ENCODE measurements around the gene ANKRD23. TPM values are rescaled to one million over a fixed set of nuclear protein-coding genes. Genes with fewer than 3 reads are reported as not detected.

Gene ANKRD23
- total and polyA plus RNA-seq, 2 of the 13 experiments (the other 11 are each of a cell fraction or from before 2014, with no cell fraction given): 1.5 to 1.6 TPM

DNA sequence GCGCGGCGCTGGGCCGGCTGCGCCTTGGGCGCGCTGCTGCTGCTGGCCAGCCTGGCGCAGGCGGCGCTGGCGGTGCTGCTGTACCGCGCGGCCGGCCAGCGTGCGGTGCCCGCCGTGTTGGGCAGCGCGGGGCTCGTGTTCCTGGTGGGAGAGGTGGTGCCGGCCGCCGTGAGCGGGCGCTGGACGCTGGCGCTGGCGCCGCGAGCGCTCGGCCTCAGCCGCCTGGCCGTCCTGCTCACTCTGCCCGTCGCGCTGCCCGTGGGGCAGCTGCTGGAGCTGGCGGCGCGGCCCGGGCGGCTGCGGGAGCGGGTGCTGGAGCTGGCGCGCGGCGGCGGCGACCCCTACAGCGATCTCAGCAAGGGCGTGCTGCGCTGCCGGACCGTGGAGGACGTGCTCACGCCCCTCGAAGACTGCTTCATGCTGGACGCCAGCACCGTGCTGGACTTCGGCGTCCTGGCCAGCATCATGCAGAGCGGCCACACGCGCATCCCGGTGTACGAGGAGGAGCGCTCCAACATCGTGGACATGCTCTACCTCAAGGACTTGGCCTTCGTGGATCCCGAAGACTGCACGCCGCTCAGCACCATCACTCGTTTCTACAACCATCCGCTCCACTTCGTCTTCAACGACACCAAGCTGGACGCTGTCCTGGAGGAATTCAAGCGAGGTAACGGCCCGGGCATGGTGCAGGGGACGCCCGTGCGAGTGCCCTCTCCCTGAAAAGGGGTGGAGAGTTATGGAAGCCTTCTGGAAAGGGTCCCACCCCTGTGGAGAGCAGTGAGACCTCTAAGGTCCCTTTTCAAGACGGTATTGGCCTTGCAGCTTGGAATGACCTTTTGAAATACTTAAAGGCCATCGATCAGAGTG is 26.8 kb downstream of the ANKRD23 start (continued):
- TF ChIP-seq BCL6 (CRISPR knock-in tag; IDR thresholded peaks at IDR 0.05) (0 out of 2 replicates have a peak, but pooled peaks have one; percentile 15), ZNF329 (CRISPR knock-in tag; IDR thresholded peaks at IDR 0.05; ENCODE audit: low read depth) (no peak), GTF3A (CRISPR knock-in tag; conservative IDR thresholded peaks at IDR 0.05) (no peak), FOXC1 (CRISPR knock-in tag; IDR thresholded peaks at IDR 0.05; ENCODE audit: borderline replicate concordance) (no peak), DMAP1 (CRISPR knock-in tag; IDR thresholded peaks at IDR 0.05) (peak; percentile 40; the same call in 1 of the 2 replicates), ZNF674 (CRISPR knock-in tag; IDR thresholded peaks at IDR 0.05; ENCODE audit: low read depth) (peak; percentile 47; the same call in 1 of the 2 replicates), HOXA5 (CRISPR knock-in tag; IDR thresholded peaks at IDR 0.05) (no peak), ZNF879 (CRISPR knock-in tag; IDR thresholded peaks at IDR 0.05) (no peak), ZNF619 (CRISPR knock-in tag; IDR thresholded peaks at IDR 0.05) (no peak), NRL (CRISPR knock-in tag; IDR thresholded peaks at IDR 0.05; ENCODE audit: borderline replicate concordance) (no peak), JDP2 (CRISPR knock-in tag; IDR thresholded peaks at IDR 0.05; ENCODE audit: borderline replicate concordance) (no peak), U2AF2 (IDR thresholded peaks at IDR 0.05; ENCODE audit: low read depth, low read length) (no peak), MZF1 (CRISPR knock-in tag; IDR thresholded peaks at IDR 0.05; ENCODE audit: borderline replicate concordance) (no peak)
- TF ChIP-seq, protein P1, sequence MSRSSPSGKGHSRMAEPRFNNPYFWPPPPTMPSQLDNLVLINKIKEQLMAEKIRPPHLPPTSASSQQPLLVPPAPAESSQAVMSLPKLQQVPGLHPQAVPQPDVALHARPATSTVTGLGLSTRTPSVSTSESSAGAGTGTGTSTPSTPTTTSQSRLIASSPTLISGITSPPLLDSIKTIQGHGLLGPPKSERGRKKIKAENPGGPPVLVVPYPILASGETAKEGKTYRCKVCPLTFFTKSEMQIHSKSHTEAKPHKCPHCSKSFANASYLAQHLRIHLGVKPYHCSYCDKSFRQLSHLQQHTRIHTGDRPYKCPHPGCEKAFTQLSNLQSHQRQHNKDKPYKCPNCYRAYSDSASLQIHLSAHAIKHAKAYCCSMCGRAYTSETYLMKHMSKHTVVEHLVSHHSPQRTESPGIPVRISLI (CRISPR knock-in tag; IDR thresholded peaks at IDR 0.05; ENCODE audit: borderline replicate concordance): no peak
- TF ChIP-seq, protein P2, sequence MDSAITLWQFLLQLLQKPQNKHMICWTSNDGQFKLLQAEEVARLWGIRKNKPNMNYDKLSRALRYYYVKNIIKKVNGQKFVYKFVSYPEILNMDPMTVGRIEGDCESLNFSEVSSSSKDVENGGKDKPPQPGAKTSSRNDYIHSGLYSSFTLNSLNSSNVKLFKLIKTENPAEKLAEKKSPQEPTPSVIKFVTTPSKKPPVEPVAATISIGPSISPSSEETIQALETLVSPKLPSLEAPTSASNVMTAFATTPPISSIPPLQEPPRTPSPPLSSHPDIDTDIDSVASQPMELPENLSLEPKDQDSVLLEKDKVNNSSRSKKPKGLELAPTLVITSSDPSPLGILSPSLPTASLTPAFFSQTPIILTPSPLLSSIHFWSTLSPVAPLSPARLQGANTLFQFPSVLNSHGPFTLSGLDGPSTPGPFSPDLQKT (CRISPR knock-in tag; IDR thresholded peaks at IDR 0.05; ENCODE audit: borderline replicate concordance): no peak
- TF ChIP-seq, protein P3, sequence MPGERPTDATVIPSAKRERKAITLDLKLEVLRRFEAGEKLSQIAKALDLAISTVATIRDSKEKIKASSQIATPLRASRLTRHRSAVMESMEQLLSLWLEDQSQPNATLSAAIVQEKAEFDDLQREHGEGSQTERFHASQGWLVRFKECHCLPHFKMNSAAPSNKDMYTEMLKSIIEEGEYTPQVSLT (CRISPR knock-in tag; IDR thresholded peaks at IDR 0.05; ENCODE audit: borderline replicate concordance, low read depth): no peak
- TF ChIP-seq, protein P4, sequence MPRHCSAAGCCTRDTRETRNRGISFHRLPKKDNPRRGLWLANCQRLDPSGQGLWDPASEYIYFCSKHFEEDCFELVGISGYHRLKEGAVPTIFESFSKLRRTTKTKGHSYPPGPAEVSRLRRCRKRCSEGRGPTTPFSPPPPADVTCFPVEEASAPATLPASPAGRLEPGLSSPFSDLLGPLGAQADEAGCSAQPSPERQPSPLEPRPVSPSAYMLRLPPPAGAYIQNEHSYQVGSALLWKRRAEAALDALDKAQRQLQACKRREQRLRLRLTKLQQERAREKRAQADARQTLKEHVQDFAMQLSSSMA (CRISPR knock-in tag; IDR thresholded peaks at IDR 0.05): no peak
- TF ChIP-seq, protein P5, sequence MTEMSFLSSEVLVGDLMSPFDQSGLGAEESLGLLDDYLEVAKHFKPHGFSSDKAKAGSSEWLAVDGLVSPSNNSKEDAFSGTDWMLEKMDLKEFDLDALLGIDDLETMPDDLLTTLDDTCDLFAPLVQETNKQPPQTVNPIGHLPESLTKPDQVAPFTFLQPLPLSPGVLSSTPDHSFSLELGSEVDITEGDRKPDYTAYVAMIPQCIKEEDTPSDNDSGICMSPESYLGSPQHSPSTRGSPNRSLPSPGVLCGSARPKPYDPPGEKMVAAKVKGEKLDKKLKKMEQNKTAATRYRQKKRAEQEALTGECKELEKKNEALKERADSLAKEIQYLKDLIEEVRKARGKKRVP (CRISPR knock-in tag; IDR thresholded peaks at IDR 0.05): no peak
- TF ChIP-seq, protein P6, sequence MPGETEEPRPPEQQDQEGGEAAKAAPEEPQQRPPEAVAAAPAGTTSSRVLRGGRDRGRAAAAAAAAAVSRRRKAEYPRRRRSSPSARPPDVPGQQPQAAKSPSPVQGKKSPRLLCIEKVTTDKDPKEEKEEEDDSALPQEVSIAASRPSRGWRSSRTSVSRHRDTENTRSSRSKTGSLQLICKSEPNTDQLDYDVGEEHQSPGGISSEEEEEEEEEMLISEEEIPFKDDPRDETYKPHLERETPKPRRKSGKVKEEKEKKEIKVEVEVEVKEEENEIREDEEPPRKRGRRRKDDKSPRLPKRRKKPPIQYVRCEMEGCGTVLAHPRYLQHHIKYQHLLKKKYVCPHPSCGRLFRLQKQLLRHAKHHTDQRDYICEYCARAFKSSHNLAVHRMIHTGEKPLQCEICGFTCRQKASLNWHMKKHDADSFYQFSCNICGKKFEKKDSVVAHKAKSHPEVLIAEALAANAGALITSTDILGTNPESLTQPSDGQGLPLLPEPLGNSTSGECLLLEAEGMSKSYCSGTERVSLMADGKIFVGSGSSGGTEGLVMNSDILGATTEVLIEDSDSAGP (CRISPR knock-in tag; IDR thresholded peaks at IDR 0.05; ENCODE audit: borderline replicate concordance): peak; percentile 69; the same call in 1 of the 2 replicates
- TF ChIP-seq, protein P7, sequence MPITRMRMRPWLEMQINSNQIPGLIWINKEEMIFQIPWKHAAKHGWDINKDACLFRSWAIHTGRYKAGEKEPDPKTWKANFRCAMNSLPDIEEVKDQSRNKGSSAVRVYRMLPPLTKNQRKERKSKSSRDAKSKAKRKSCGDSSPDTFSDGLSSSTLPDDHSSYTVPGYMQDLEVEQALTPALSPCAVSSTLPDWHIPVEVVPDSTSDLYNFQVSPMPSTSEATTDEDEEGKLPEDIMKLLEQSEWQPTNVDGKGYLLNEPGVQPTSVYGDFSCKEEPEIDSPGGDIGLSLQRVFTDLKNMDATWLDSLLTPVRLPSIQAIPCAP (CRISPR knock-in tag; IDR thresholded peaks at IDR 0.05; ENCODE audit: low read depth): no peak

All from HepG2 (cell line).